B cell (primary cell): ENCODE results near the gene ALPL. TPM values are rescaled to one million over a fixed set of nuclear protein-coding genes. Genes with fewer than 3 reads are reported as not detected.

Experiments
- ATAC-seq: fragments of 200-7000 bp; cut with Tn5 transposase; one replicate; pipeline ENCODE4 v1.10.0; 2021; ENCODE audit warnings: low read depth, mild to moderate bottlenecking, moderate number of reproducible peaks, moderate library complexity
- CTCF ChIA-PET: fragments of 350-600 bp; sonication (Branson Sonifier 250); formaldehyde crosslinking; loops from one replicate; lab custom pipeline; 2021; ENCODE audit warnings: antibody characterized with exemption, inconsistent platforms; lab: Charles Lee
- POLR2A ChIA-PET: fragments of 350-600 bp; sonication (Branson Sonifier 250); formaldehyde crosslinking; loops from one replicate; lab custom pipeline; 2021; ENCODE audit warnings: antibody characterized with exemption; lab: Charles Lee
- DNase-seq: peaks from one replicate; pipeline ENCODE4 v3.0.0; 2013
- H2AFZ ChIP-seq: 2 replicates; pipeline ENCODE4 v1.6.1; 2012; ENCODE audit warnings: mild to moderate bottlenecking, low read depth, low read length; ENCODE audit not compliant: insufficient read depth, poor library complexity, severe bottlenecking
- H3K27ac ChIP-seq, 2 donors: 1 replicate in 1 of 2; 2 replicates in 1 of 2; pipeline ENCODE4 v1.5.1; 2012 to 2013; ENCODE audit warnings: low read length in 2 of 2, mild to moderate bottlenecking in 2 of 2, moderate library complexity in 1 of 2
- H3K27me3 ChIP-seq, 4 experiments: fragments of 200-600 bp in 1 of 4; sonication (generic) in 1 of 4; replicated peaks in 1 of 4; 1 replicate in 2 of 4; 2 replicates in 2 of 4; pipeline versions ENCODE4 v1.6.1 to v1.7.0; 2013 to 2016; ENCODE audit warnings: low read length in 3 of 4, mild to moderate bottlenecking in 2 of 4, mixed read lengths in 1 of 4, moderate library complexity in 1 of 4; ENCODE audit not compliant: insufficient read depth in 4 of 4, control insufficient read depth in 3 of 4; ENCODE audit errors: control extremely low read depth in 1 of 4
- H3K36me3 ChIP-seq, 2 experiments: replicated peaks in 1 of 2; 1 replicate in 1 of 2; 2 replicates in 1 of 2; pipeline versions ENCODE4 v1.6.1 to v1.7.1; 2013; ENCODE audit warnings: low read length in 1 of 2; ENCODE audit not compliant: insufficient read depth in 2 of 2, control insufficient read depth in 1 of 2; ENCODE audit errors: control extremely low read depth in 1 of 2, extremely low read depth in 1 of 2
- H3K4me1 ChIP-seq, 2 donors: fragments of 200-600 bp in 1 of 2; sonication (generic) in 1 of 2; 1 replicate in 1 of 2; 2 replicates in 1 of 2; pipeline versions ENCODE4 v1.5.1 to v1.6.1; 2013 to 2017; ENCODE audit warnings: low read length in 2 of 2; ENCODE audit not compliant: control insufficient read depth in 2 of 2, insufficient read depth in 2 of 2
- H3K4me2 ChIP-seq: replicated peaks from 2 replicates; pipeline ENCODE3; 2012; ENCODE audit warnings: mild to moderate bottlenecking, low read depth, low read length; ENCODE audit not compliant: poor library complexity, severe bottlenecking
- H3K4me3 ChIP-seq, 5 experiments: fragments of 200-600 bp in 1 of 5; sonication (generic) in 1 of 5; 1 replicate in 3 of 5; 2 replicates in 2 of 5; pipeline versions ENCODE4 v1.5.1 to v1.7.0; 2011 to 2016; ENCODE audit warnings: low read length in 4 of 5, mild to moderate bottlenecking in 4 of 5, low read depth in 2 of 5, control low read depth in 1 of 5, moderate library complexity in 1 of 5; ENCODE audit not compliant: insufficient read depth in 1 of 5; ENCODE audit errors: control extremely low read depth in 1 of 5, extremely low read depth in 1 of 5
- H3K79me2 ChIP-seq: fragments of 200-600 bp; sonication (generic); one replicate; pipeline ENCODE4 v1.6.0; 2016; ENCODE audit warnings: low read length; ENCODE audit not compliant: control insufficient read depth, insufficient read depth
- H3K9ac ChIP-seq: fragments of 200-600 bp; sonication (generic); 2 replicates; pipeline ENCODE4 v1.6.1; 2017; ENCODE audit warnings: mild to moderate bottlenecking, low read length, moderate library complexity
- H3K9me3 ChIP-seq, 3 donors: one replicate each; pipeline versions ENCODE4 v1.6.1 to v1.7.1; 2013; ENCODE audit warnings: low read length in 2 of 3; ENCODE audit not compliant: control insufficient read depth in 2 of 3, insufficient read depth in 1 of 3; ENCODE audit errors: control extremely low read depth in 1 of 3
- H4K20me1 ChIP-seq: 2 replicates; pipeline ENCODE4 v1.6.0; 2012; ENCODE audit warnings: mild to moderate bottlenecking, low read length; ENCODE audit not compliant: insufficient read depth, control insufficient read depth, poor library complexity, severe bottlenecking
- H3K27ac Mint-ChIP-seq: one replicate; pipeline ENCODE4 v1.8.0; 2021; ENCODE audit warnings: mixed read lengths
- H3K27me3 Mint-ChIP-seq: one replicate; pipeline ENCODE4 v1.8.0; 2021; ENCODE audit warnings: mixed read lengths
- H3K4me1 Mint-ChIP-seq: one replicate; pipeline ENCODE4 v1.8.0; 2021; ENCODE audit warnings: mixed read lengths
- H3K4me3 Mint-ChIP-seq: one replicate; pipeline ENCODE4 v1.8.0; 2021; ENCODE audit warnings: mixed read lengths
- H3K9me3 Mint-ChIP-seq: one replicate; pipeline ENCODE4 v1.8.0; 2022; ENCODE audit warnings: mixed read lengths; ENCODE audit not compliant: insufficient read depth
- EZH2 ChIP-seq: IDR thresholded peaks from 2 replicates; pipeline ENCODE4 v1.6.1; 2012; ENCODE audit warnings: borderline replicate concordance, low read depth, mild to moderate bottlenecking, moderate library complexity, low read length; ENCODE audit not compliant: insufficient read depth, poor library complexity, severe bottlenecking
- WGBS: methylation state at CpG from one replicate; pipeline ENCODE4 v1.1.5; 2013; ENCODE audit warnings: missing lambda C conversion rate; ENCODE audit not compliant: insufficient coverage; 5-methylcytosine and 5-hydroxymethylcytosine counted together
- intact Hi-C: fragments of 100-400 bp; cut with micrococcal nuclease; formaldehyde crosslinking; loops from one replicate; pipeline ENCODE4 v1.10.0; 2022
- polyA plus RNA-seq: library from polyadenylated mRNA; depleted of rRNA; stranded (reverse); fragments of >200 nt; gene quantifications from 2 replicates; pipeline ENCODE4 v1.2.3, GENCODE V29; 2012
- total RNA-seq, 2 donors: library from RNA; stranded (reverse); fragments of 120-200 nt in 1 of 2; gene quantifications; 1 replicate in 1 of 2; 2 replicates in 1 of 2; pipeline versions ENCODE4 v1.2.3 to v1.2.4, GENCODE V29; 2013 to 2022
- TF ChIP-seq, protein P1 (sequence below): fragments of 200-600 bp; IDR thresholded peaks from one replicate; pipeline ENCODE4 v1.8.0; 2022; ENCODE audit warnings: antibody characterized with exemption, mild to moderate bottlenecking

Gene ALPL
- total and polyA plus RNA-seq, 2 donors (not counting 1 experiment from before 2014, with no cell fraction given): 1.6 to 12.2 TPM

DNA sequence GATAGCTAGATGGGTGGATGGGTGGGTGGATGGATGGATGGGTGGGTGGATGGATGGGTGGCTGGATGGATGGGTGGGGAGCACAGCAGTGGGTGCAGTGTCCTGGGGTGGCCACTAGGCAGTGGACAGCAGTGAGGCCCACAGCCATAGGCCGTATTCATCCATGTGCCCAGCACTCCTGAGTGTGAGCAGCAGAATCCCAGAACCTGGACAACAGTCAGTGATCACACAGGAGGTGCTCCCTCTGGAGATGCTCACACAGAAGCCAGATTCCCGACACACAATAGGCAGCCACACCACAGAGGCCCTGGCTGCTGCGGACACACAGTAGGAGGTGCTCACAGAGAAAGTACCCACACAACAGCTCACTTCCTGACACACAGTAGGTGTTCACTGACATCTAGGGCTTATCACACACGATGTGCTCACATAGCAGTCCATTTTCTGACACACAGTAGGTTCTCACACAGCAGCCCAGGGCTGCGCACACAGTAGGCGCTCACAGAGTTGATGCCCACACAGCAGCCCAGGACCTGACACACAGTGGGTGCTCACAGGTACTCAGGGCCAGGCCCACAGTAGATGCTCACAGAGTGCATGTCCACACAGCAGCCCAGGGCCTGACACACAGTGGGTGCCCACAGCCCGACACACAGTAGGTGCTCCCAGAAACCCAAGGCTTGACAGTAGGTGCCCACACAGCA, 95.9 kb downstream of the ALPL start:
- no peaks in the 10 kb centered on the region for H3K79me2 ChIP-seq
- no peak for TF ChIP-seq EZH2
- TF ChIP-seq, protein P1, sequence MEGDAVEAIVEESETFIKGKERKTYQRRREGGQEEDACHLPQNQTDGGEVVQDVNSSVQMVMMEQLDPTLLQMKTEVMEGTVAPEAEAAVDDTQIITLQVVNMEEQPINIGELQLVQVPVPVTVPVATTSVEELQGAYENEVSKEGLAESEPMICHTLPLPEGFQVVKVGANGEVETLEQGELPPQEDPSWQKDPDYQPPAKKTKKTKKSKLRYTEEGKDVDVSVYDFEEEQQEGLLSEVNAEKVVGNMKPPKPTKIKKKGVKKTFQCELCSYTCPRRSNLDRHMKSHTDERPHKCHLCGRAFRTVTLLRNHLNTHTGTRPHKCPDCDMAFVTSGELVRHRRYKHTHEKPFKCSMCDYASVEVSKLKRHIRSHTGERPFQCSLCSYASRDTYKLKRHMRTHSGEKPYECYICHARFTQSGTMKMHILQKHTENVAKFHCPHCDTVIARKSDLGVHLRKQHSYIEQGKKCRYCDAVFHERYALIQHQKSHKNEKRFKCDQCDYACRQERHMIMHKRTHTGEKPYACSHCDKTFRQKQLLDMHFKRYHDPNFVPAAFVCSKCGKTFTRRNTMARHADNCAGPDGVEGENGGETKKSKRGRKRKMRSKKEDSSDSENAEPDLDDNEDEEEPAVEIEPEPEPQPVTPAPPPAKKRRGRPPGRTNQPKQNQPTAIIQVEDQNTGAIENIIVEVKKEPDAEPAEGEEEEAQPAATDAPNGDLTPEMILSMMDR: no peak
- H3K27ac Mint-ChIP-seq: no peak overlapping the region
- H3K9me3 Mint-ChIP-seq: no peaks in the 10 kb centered on the region
- H3K9me3 ChIP-seq: no peaks in the 10 kb centered on the region
- H2AFZ ChIP-seq: no peak overlapping the region
- peaks cover 19% of the 10 kb centered on the region for H3K27me3 Mint-ChIP-seq
- CTCF ChIA-PET: no interaction called here
- no peak overlapping the region for H3K27ac ChIP-seq
- intact Hi-C loops: no loop called here
- H3K36me3 ChIP-seq: no peaks in the 10 kb centered on the region
- no peak overlapping the region for H3K4me3 ChIP-seq
- 96% methylated on average over 7 of the region's 7 CpGs for WGBS
- H3K9ac ChIP-seq: no peak overlapping the region
- POLR2A ChIA-PET: interaction anchor here (0.6 kb wide), 1 partner anchor 9 kb away, joined by 5 read pairs; no protein-coding TSS in a partner anchor
- H3K4me3 Mint-ChIP-seq: no peak overlapping the region
- ATAC-seq (no peak), DNase-seq (no peak)
- H3K27me3 ChIP-seq: peaks cover 0 to 3% (median 0%) of the 10 kb centered on the region in 4 experiments
- no peak overlapping the region for H3K4me2 ChIP-seq
- H3K4me1 Mint-ChIP-seq: peaks cover 19% of the 10 kb centered on the region
- H3K4me1 ChIP-seq: peaks cover 5 to 8% of the 10 kb centered on the region in 2 donors
- H4K20me1 ChIP-seq: no peaks in the 10 kb centered on the region

- no peaks in the 10 kb centered on the region for H3K9me3 Mint-ChIP-seq
- no peak overlapping the region for H2AFZ ChIP-seq
- TF ChIP-seq EZH2: no peak
- TF ChIP-seq, protein P1: no peak
- peaks cover 19% of the 10 kb centered on the region for H3K4me1 Mint-ChIP-seq
- DNase-seq: no peak
- POLR2A ChIA-PET: no interaction called here
- no peaks in the 10 kb centered on the region for H3K9me3 ChIP-seq
- no peak for ATAC-seq
- H3K27ac ChIP-seq: no peak overlapping the region
- H3K4me1 ChIP-seq: peaks cover 5 to 8% of the 10 kb centered on the region in 2 donors
- no peaks in the 10 kb centered on the region for H3K36me3 ChIP-seq
- CTCF ChIA-PET: no interaction called here
- peaks cover 0 to 3% (median 0%) of the 10 kb centered on the region in 4 experiments for H3K27me3 ChIP-seq
- H3K4me3 ChIP-seq: no peak overlapping the region
- no peaks in the 10 kb centered on the region for H4K20me1 ChIP-seq
- H3K4me3 Mint-ChIP-seq: no peak overlapping the region
- 95% methylated on average over 14 of the region's 15 CpGs for WGBS
- H3K4me2 ChIP-seq: no peak overlapping the region
- no peak overlapping the region for H3K27ac Mint-ChIP-seq
- H3K27me3 Mint-ChIP-seq: peaks cover 18% of the 10 kb centered on the region
- no peak overlapping the region for H3K9ac ChIP-seq
- no peaks in the 10 kb centered on the region for H3K79me2 ChIP-seq
- intact Hi-C loops: no loop called here
Measured at GRCh38 chr1:21605964-21606705, 96.9 kb downstream of the ALPL start.
